ENCODE data around the gene MMP15. TPM values are rescaled to one million over a fixed set of nuclear protein-coding genes. Genes with fewer than 3 reads are reported as not detected.

MMP15 gene
- total RNA-seq, 2 experiments from 2014 or later, result 0.25 to 0.31 TPM

- ATAC-seq (ENCODE audit: poor library complexity) (no peak), DNase-seq (no peak)
- intact Hi-C loops (cut with DNase I, micrococcal nuclease), result no loop called here
- no peaks in the 10 kb centered on the region for H3K27me3 Mint-ChIP-seq
- Histone ChIP-seq H3K4me1 (ENCODE audit: insufficient read depth, low read length) (no peaks in the 10 kb centered on the region), H3K9me3 (ENCODE audit: control insufficient read depth in 1 of 2, insufficient read depth in 1 of 2, low read length in 2 of 2) (peaks cover 0 to 3% of the 10 kb centered on the region in 2 experiments), H3K27me3 (ENCODE audit: control insufficient read depth in 1 of 2, insufficient read depth in 2 of 2, low read length in 2 of 2) (no peaks in the 10 kb centered on the region), H3K36me3 (ENCODE audit: insufficient read depth, low read length) (no peaks in the 10 kb centered on the region), H3K4me3 (ENCODE audit: low read length) (no peak overlapping the region), H3K27ac (ENCODE audit: low read depth in 1 of 2, low read length in 2 of 2) (no peak overlapping the region)
- no peaks in the 10 kb centered on the region for H3K9me3 Mint-ChIP-seq
- no peak for TF ChIP-seq CTCF (IDR thresholded peaks at IDR 0.05)
- ChIA-PET POLR2A (no interaction called here), CTCF (no interaction called here)
- H3K4me1 Mint-ChIP-seq (ENCODE audit: low read depth), result no peaks in the 10 kb centered on the region
- H3K27ac Mint-ChIP-seq, result no peak overlapping the region
- no peak overlapping the region for H3K4me3 Mint-ChIP-seq
- H3K36me3 Mint-ChIP-seq (ENCODE audit: low read depth), result no peaks in the 10 kb centered on the region
These were observed 21.4 kb downstream of the MMP15 start for GRCh38 chr16:58046936-58047335.

DNA sequence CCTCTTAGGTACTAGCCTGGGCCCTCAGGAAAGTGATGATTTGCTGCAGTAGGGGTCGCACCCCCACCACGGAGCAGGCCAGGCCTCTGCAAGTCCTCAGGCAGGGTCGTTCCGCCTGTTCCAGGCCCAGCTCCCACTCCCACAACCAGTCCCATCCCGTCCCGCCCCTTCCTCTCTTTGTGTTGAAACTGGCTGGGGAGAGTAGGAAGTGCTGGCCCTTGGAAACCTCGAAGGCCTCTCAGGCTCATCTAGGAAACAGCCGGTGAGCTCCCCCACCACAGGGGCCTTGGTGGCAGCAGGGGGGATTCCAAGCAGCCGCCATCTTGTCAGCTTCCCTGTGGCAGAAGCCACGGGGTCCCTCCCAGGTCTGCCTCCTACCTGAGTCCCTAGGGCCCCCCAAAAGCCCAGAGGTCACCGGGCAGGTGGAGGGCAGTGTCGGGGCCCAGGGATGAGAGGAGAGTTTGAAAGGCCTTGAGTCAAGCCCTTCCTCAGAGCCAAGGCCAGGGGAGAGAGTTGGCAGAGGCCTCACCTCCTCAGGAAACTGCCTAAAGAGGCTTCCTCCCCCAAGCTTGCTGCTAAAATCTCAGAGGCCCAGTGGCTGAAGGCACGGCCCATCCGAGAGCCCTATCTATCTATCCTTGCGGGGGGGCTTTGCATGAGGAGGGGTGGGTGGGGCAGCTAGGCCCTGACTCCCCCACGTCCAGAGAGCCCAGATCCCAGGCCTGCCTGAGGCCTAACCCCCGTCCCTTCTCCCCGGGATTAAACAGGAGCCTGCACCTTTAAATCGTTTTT, 22.2 kb downstream of the MMP15 start:
- no peak for ATAC-seq (ENCODE audit: poor library complexity)
- POLR2A ChIA-PET, result no interaction called here

GRCh38 chr16:58048494-58049231, 23.1 kb downstream of the MMP15 start:
- ATAC-seq (ENCODE audit: poor library complexity), result no peak
- Mint-ChIP-seq H3K36me3 (ENCODE audit: low read depth) (no peaks in the 10 kb centered on the region), H3K9me3 (no peaks in the 10 kb centered on the region), H3K27ac (no peak overlapping the region), H3K4me3 (no peak overlapping the region), H3K27me3 (no peaks in the 10 kb centered on the region), H3K4me1 (ENCODE audit: low read depth) (no peaks in the 10 kb centered on the region)
- DNase-seq, result no peak
- Histone ChIP-seq H3K9me3 (ENCODE audit: control insufficient read depth in 1 of 2, insufficient read depth in 1 of 2, low read length in 2 of 2) (peaks cover 0 to 5% of the 10 kb centered on the region in 2 experiments), H3K27ac (ENCODE audit: low read depth in 1 of 2, low read length in 2 of 2) (no peak overlapping the region), H3K4me1 (ENCODE audit: insufficient read depth, low read length) (no peaks in the 10 kb centered on the region), H3K4me3 (ENCODE audit: low read length) (no peak overlapping the region), H3K36me3 (ENCODE audit: insufficient read depth, low read length) (no peaks in the 10 kb centered on the region), H3K27me3 (ENCODE audit: control insufficient read depth in 1 of 2, insufficient read depth in 2 of 2, low read length in 2 of 2) (no peaks in the 10 kb centered on the region)
- intact Hi-C loops (cut with DNase I, micrococcal nuclease), result no loop called here
- no peak for TF ChIP-seq CTCF (IDR thresholded peaks at IDR 0.05)
- POLR2A ChIA-PET, result no interaction called here
- CTCF ChIA-PET, result no interaction called here

More for the DNA sequence above, 22.2 kb downstream of the MMP15 start:
- Histone ChIP-seq H3K36me3 (ENCODE audit: insufficient read depth, low read length) (no peaks in the 10 kb centered on the region), H3K4me1 (ENCODE audit: insufficient read depth, low read length) (no peaks in the 10 kb centered on the region), H3K9me3 (ENCODE audit: control insufficient read depth in 1 of 2, insufficient read depth in 1 of 2, low read length in 2 of 2) (peaks cover 0 to 5% of the 10 kb centered on the region in 2 experiments), H3K4me3 (ENCODE audit: low read length) (no peak overlapping the region), H3K27me3 (ENCODE audit: control insufficient read depth in 1 of 2, insufficient read depth in 2 of 2, low read length in 2 of 2) (no peaks in the 10 kb centered on the region), H3K27ac (ENCODE audit: low read depth in 1 of 2, low read length in 2 of 2) (no peak overlapping the region)
- DNase-seq, result no peak
- no peak for TF ChIP-seq CTCF (IDR thresholded peaks at IDR 0.05)
- Mint-ChIP-seq H3K27ac (no peak overlapping the region), H3K4me1 (ENCODE audit: low read depth) (no peaks in the 10 kb centered on the region), H3K9me3 (no peaks in the 10 kb centered on the region), H3K36me3 (ENCODE audit: low read depth) (no peaks in the 10 kb centered on the region), H3K27me3 (no peaks in the 10 kb centered on the region), H3K4me3 (no peak overlapping the region)
- intact Hi-C loops (cut with DNase I, micrococcal nuclease), result no loop called here
- CTCF ChIA-PET, result no interaction called here
